Activated CD4-positive, alpha-beta T cell treated with anti-CD3 and anti-CD28 coated beads, Interleukin-2, amount 50 U/mL, for 48 hours (primary cell): ENCODE data around the gene RERE.
"Not testable (repeated sequence)": the region's sequence is repeated elsewhere in the genome, so short reads cannot be mapped to it uniquely, and the experiment has no call there.

Experiments
- DNase-seq, 2 experiments: peaks; one replicate each; pipeline ENCODE4 v3.0.0-alpha.2; 2020

RERE gene

GRCh38 chr1:8712413-8713231 lies 104.8 kb downstream of the RERE start:
- DNase-seq, result no peak

DNA sequence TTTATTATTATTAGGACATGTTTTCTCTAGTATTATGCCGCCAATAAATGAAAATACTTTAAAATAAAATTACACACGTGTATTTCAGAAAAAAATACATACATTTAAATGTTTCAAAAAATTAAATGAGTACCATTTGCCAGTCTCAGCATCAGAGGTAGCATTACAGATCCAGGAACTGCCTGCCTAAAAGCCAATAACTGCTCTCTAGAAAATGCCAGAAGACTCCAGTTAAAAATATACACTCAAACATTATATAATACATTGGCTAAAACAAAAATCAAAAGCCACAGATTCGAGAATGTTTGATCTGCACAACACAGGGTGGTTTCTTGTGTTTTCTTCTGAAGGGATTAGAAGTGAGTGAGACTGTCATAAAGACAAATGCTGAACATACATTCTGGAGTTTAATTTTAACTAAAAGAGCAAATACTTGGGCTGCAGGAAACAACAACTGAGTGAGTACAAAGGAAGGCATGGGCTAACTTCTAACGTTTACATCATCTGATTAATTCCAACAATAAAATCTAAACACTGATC lies 105.5 kb downstream of the RERE start:
- DNase-seq, result no peak

GRCh38 chr1:8711151-8711550 lies 106.3 kb downstream of the RERE start:
- no peak for DNase-seq

DNA sequence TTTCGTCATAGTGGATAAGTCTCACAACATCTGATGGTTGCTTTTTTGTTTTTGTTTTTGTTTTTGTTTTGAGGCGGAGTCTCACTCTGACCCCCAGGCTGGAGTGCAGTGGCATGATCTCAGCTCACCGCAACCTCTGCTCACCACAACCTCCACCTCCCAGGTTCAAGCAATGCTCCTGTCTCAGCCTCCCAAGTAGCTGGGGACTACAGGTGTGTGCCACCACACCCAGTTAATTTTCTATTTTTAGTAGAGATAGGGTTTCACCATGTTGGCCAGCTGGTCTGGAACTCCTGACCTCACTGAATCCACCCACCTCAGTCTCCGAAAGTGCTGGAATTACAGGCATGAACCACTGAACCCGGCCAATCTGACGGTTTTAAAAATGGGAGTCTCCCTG lies 109.2 kb downstream of the RERE start:
- no peak for DNase-seq

DNA sequence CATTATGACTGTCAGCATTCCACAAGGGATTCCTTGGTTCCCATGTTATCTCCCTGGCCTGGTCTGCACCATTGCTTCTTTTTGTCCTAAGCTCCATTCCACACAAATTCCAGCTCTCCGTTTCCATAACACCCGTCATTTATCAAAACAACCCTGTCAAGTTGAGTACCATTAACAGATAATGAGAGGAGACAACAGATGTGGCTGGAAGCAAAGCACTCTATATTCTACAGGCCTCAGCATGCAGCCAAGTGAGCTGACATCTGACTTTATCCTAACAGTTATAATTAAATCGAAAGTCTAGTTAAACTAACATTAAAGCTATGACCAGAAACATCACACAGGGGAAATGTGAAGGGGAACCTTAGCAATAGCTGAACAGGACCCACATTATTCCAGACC lies 110.4 kb downstream of the RERE start:
- DNase-seq, result no peak

GRCh38 chr1:8706291-8706690 lies 111.1 kb downstream of the RERE start:
- DNase-seq, result no peak

GRCh38 chr1:8704866-8705506 lies 112.5 kb downstream of the RERE start:
- DNase-seq, result no peak

DNA sequence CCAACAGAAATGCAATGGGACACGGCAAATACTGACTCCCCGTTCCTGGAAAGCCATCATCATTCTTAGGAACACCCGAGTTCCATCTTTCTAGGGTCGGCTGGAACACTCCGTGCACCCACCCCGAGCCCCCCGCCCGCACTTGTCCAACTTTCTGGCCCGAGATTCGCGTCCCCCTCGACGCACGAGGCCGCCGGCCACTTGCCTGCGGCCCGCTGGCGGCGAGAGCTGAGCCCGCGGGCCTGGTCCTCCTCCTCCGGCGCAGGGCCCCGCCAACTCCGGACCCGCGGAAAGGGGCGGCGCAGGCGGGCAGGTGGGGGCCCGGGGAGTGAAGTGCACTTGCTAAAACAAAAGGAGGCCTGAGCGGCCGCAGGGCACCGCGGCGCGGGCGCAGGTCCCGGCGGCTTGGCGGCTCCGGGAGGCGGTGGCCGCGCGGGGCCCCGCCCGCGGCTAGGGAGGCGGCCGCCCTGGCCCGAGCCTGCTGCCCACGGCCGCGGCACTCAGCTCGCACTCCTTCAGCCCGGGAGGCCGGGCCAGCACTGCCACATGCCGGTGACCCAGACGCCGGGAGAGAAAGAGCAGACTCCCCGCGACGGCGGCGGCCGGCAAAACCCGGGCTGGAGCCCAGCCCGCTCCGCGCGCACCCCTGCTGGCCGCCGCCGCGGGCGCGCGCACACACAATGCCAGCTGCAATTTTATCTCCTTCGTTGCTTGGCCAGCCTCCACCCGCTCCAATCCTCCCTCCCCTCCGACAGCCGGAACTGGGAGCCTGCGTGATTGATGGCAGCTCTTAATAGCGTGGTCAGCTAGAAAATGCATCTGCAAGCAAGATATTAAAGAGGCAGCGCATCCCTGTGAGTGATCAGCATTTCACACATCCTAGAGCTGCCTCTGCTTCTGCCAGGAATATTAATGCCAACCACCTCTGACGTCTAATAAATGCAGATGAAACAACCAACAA lies 114.3 kb downstream of the RERE start:
- peak; percentile 69 to 80 for DNase-seq

DNA sequence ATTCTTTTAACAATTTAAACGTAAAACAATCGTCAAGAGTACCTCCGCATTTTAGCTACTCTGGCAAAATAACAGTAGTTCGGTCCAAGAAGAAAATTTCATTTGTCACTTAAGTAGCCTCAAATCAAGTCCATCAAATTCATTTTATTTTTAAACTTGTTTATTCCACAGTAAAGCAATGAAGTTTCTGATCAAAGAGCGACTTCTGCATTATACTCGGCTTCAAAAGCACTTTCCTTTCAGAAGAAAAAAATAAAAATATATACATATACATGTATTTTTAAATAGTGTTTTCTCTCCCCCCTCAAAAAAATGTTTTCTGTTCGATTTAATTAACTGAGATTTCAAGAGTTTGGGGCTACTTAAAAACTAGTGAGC lies 115.0 kb downstream of the RERE start:
- DNase-seq, result no peak

GRCh38 chr1:8701794-8702471 lies 115.5 kb downstream of the RERE start:
- no peak for DNase-seq

GRCh38 chr1:8699679-8700078 lies 117.8 kb downstream of the RERE start:
- DNase-seq, result no peak

DNA sequence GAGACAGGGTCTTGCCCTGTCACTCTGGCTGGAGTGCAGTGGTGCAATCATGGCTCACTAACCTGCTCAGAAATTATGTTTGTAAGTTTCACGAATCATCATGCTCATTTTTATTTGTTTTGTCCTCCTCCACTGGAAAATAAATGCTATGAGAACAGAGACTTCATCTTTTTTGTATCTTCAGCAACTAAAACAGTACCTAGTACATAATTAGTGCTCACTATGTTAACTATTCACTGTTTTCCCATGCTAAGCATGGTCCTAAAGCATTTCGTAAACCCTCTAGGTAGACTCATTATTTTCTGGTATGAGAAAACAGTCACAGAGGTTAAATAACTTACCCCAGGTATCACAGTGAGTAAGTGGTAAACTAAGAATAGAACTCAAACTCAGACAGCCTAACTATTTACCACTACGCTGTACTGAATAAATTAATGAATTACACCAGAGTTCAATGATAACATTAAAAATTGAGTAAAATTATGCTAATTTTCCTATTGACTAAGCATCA lies 118.4 kb downstream of the RERE start:
- DNase-seq, result no peak

- no peak for DNase-seq
Observed at GRCh38 chr1:8698012-8698630, 119.3 kb downstream of the RERE start.

GRCh38 chr1:8695442-8695841 lies 122.0 kb downstream of the RERE start:
- DNase-seq, result not testable (repeated sequence)

DNA sequence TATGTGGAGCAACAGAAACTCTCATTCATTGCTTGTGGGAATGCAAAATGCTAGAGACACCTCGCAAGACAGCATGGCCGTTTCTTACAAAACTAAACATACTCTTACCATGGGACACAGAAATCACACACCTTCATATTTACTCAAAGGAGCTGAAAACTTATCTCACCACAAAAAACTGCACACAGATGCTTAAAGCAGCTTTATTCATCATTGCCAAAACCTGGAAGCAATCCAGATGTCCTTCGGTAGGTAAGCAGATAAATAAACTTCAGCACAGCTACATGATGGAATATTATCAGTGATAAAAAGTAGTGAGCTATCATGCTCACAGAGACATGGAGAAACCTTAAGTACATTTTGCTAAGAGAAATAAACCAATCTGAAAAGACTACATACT lies 124.3 kb downstream of the RERE start:
- no peak for DNase-seq

DNA sequence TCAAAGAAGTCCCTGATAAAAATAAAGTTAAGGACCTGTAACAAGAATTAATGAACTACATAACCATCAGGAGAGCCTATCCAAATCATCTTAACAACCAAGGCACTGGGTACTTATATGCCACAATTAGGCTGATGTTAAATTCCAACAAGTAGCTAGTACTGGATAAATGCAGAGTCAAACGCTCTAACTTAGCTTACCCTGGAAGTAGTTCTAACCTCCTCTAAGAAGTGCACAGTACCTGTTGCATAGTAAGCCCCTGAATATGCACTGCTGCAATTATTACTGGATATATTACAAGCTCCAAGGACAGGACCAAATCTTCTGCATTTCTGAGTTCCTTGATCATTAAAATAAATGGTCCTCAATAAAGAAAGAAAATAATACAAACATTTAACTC lies 125.8 kb downstream of the RERE start:
- DNase-seq, result no peak

- DNase-seq, result no peak
Observed at GRCh38 chr1:8690253-8690525, 127.3 kb downstream of the RERE start.

- DNase-seq, result no peak
Observed at GRCh38 chr1:8689431-8690252, 127.8 kb downstream of the RERE start.

DNA sequence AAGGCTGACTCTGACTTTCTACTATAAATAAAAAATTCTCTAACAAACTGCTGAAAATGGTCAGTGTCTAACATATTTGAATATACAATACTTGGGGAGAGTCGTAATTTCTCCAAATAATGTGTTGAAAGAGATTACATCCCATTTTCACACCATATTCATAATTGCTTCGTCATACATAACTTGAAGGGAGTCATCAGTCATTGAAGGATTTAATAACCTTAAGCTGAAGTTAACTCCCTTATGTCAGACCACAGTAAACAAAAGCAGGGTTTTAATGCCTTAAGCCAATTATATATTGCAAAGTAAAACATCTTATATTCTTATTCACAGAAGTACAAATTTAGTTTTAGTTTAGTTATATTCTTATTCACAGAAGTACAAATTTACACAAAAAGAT lies 129.9 kb downstream of the RERE start:
- no peak for DNase-seq

DNA sequence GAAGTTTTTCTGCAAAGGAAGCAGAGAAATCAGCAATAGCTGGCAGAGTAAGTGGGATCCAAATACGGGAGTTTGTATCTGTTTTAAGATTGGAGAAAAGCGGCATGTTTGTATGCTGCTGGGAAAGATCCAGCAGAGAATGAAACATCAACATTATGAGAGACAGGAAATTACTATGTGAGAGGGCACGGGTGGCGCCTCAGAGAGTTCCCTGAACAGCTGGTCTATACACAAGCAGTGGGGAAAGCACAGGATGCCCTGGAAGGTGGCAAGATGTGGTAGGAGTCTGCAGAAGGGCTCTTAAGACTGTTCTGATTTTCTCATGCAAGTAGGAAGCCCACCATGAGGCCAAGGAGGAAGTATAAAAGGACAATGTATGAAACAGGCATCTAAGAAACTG lies 130.4 kb downstream of the RERE start:
- no peak for DNase-seq

- no peak for DNase-seq
Observed at GRCh38 chr1:8685463-8685862, 132.0 kb downstream of the RERE start.
